Parathyroid adenoma (tissue), 2 donors: ENCODE data around the gene PLCH2.

Experiments
- H2AFZ ChIP-seq: fragments of 300-600 bp; sonication (generic); one replicate; pipeline ENCODE4 v1.7.0; 2017; ENCODE audit warnings: antibody characterized with exemption, mild to moderate bottlenecking
- H3K27ac ChIP-seq: fragments of 300-600 bp; sonication (generic); one replicate; pipeline ENCODE4 v1.7.0; 2017
- H3K27me3 ChIP-seq: fragments of 300-600 bp; sonication (generic); one replicate; pipeline ENCODE4 v1.7.0; 2017; ENCODE audit warnings: low read length; ENCODE audit not compliant: control insufficient read depth, insufficient read depth
- H3K36me3 ChIP-seq: fragments of 300-600 bp; sonication (generic); one replicate; pipeline ENCODE4 v1.7.0; 2017; ENCODE audit warnings: low read length; ENCODE audit not compliant: control insufficient read depth, insufficient read depth
- H3K4me1 ChIP-seq: fragments of 300-600 bp; sonication (generic); one replicate; pipeline ENCODE4 v1.7.0; 2017; ENCODE audit warnings: control low read depth
- H3K4me2 ChIP-seq: fragments of 300-600 bp; sonication (generic); one replicate; pipeline ENCODE4 v1.7.0; 2017; ENCODE audit warnings: low read length
- H3K4me3 ChIP-seq: fragments of 300-600 bp; sonication (generic); one replicate; pipeline ENCODE4 v1.7.0; 2017; ENCODE audit warnings: low read depth, low read length
- H3K79me2 ChIP-seq: fragments of 300-600 bp; sonication (generic); one replicate; pipeline ENCODE4 v1.7.0; 2017; ENCODE audit warnings: control low read depth
- H3K9ac ChIP-seq: fragments of 300-600 bp; sonication (generic); one replicate; pipeline ENCODE4 v1.7.0; 2017; ENCODE audit warnings: mild to moderate bottlenecking
- H3K9me3 ChIP-seq: fragments of 300-600 bp; sonication (generic); one replicate; pipeline ENCODE4 v1.7.0; 2017; ENCODE audit warnings: low read length; ENCODE audit not compliant: control insufficient read depth
- CTCF ChIP-seq: fragments of 300-600 bp; sonication (generic); IDR thresholded peaks from one replicate; pipeline ENCODE4 v1.7.0; 2017; ENCODE audit warnings: antibody characterized with exemption, mild to moderate bottlenecking
- donor health status: primary hyperparathyroidism.

Gene PLCH2

GRCh38 chr1:2476061-2476999, at the start of gene PLCH2:
Gene PLCH2 (plus strand): TSS chr1:2476289. CDS start chr1:2476589, 300 bp downstream.
- H3K9me3 ChIP-seq, result no peaks in the 10 kb centered on the region
- no peak within 1 kb of the TSS for H3K4me3 ChIP-seq
- H3K4me1 ChIP-seq, result peaks cover 38% of the 10 kb centered on the region
- peak within 1 kb of the TSS; percentile 95 for H3K27ac ChIP-seq
- H2AFZ ChIP-seq, result peak within 1 kb of the TSS; percentile 22
- H3K27me3 ChIP-seq, result no peaks in the 10 kb centered on the region
- TF ChIP-seq CTCF, result no peak
- no peaks in the 10 kb centered on the region for H3K79me2 ChIP-seq
- no peak within 1 kb of the TSS for H3K4me2 ChIP-seq
- H3K36me3 ChIP-seq, result no peaks in the 10 kb centered on the region
- H3K9ac ChIP-seq, result no peak within 1 kb of the TSS

GRCh38 chr1:2426540-2426939, 49.5 kb upstream of the PLCH2 start:
- Histone ChIP-seq H3K4me3 (no peak overlapping the region), H3K9me3 (no peaks in the 10 kb centered on the region), H3K79me2 (no peaks in the 10 kb centered on the region), H3K27me3 (no peaks in the 10 kb centered on the region), H3K4me2 (no peak overlapping the region), H3K9ac (no peak overlapping the region), H3K36me3 (no peaks in the 10 kb centered on the region), H3K27ac (no peak overlapping the region), H3K4me1 (no peaks in the 10 kb centered on the region), H2AFZ (no peak overlapping the region)
- TF ChIP-seq CTCF, result no peak

- H3K36me3 ChIP-seq, result no peaks in the 10 kb centered on the region
- no peak overlapping the region for H2AFZ ChIP-seq
- no peak overlapping the region for H3K9ac ChIP-seq
- no peak for TF ChIP-seq CTCF
- no peaks in the 10 kb centered on the region for H3K4me1 ChIP-seq
- H3K27me3 ChIP-seq, result no peaks in the 10 kb centered on the region
- H3K79me2 ChIP-seq, result no peaks in the 10 kb centered on the region
- H3K27ac ChIP-seq, result no peak overlapping the region
- H3K9me3 ChIP-seq, result no peaks in the 10 kb centered on the region
- H3K4me3 ChIP-seq, result no peak overlapping the region
- H3K4me2 ChIP-seq, result no peak overlapping the region
Observed at GRCh38 chr1:2427051-2427450, 49.0 kb upstream of the PLCH2 start.

- H3K4me1 ChIP-seq, result no peaks in the 10 kb centered on the region
- no peaks in the 10 kb centered on the region for H3K36me3 ChIP-seq
- H2AFZ ChIP-seq, result no peak overlapping the region
- no peak overlapping the region for H3K4me3 ChIP-seq
- no peak overlapping the region for H3K27ac ChIP-seq
- no peak for TF ChIP-seq CTCF
- H3K9ac ChIP-seq, result no peak overlapping the region
- no peaks in the 10 kb centered on the region for H3K79me2 ChIP-seq
- H3K27me3 ChIP-seq, result no peaks in the 10 kb centered on the region
- H3K4me2 ChIP-seq, result no peak overlapping the region
- no peaks in the 10 kb centered on the region for H3K9me3 ChIP-seq
Observed at GRCh38 chr1:2427976-2428375, 48.1 kb upstream of the PLCH2 start.

- no peak overlapping the region for H3K4me2 ChIP-seq
Observed at GRCh38 chr1:2428490-2428889, 47.6 kb upstream of the PLCH2 start.

More at GRCh38 chr1:2428490-2428889, 47.6 kb upstream of the PLCH2 start:
- no peaks in the 10 kb centered on the region for H3K9me3 ChIP-seq
- H2AFZ ChIP-seq, result no peak overlapping the region
- H3K9ac ChIP-seq, result no peak overlapping the region
- H3K27ac ChIP-seq, result no peak overlapping the region
- no peaks in the 10 kb centered on the region for H3K27me3 ChIP-seq
- H3K4me3 ChIP-seq, result no peak overlapping the region
- H3K79me2 ChIP-seq, result no peaks in the 10 kb centered on the region
- H3K4me1 ChIP-seq, result no peaks in the 10 kb centered on the region
- no peak for TF ChIP-seq CTCF
- H3K36me3 ChIP-seq, result no peaks in the 10 kb centered on the region
